Transverse colon (tissue), 4 donors: ENCODE results near the gene LAMA3. TPM values are rescaled to one million over a fixed set of nuclear protein-coding genes. Genes with fewer than 3 reads are reported as not detected.

Experiments
- DNase-seq: peaks from one replicate; pipeline ENCODE4 v3.0.0-alpha.2; 2019
- H3K27ac ChIP-seq, 4 donors: fragments of 200-600 bp; sonication (generic); 2 replicates each; pipeline ENCODE4 v1.5.1; 2016 to 2018; ENCODE audit warnings: inconsistent platforms in 4 of 4
- H3K27me3 ChIP-seq: fragments of 200-600 bp; sonication (generic); 2 replicates; pipeline ENCODE4 v1.5.1; 2017; ENCODE audit warnings: inconsistent platforms
- H3K36me3 ChIP-seq, 4 donors: fragments of 200-600 bp; sonication (generic); 2 replicates each; pipeline ENCODE4 v1.5.1; 2017 to 2019; ENCODE audit warnings: inconsistent platforms in 4 of 4
- H3K4me1 ChIP-seq, 4 donors: fragments of 200-600 bp; sonication (generic); 2 replicates each; pipeline ENCODE4 v1.5.1; 2017 to 2020; ENCODE audit warnings: inconsistent platforms in 4 of 4
- H3K4me3 ChIP-seq, 4 donors: fragments of 200-600 bp; sonication (generic); 1 replicate in 1 of 4; 2 replicates in 3 of 4; pipeline versions ENCODE4 v1.5.1 to v1.6.1; 2017 to 2019; ENCODE audit warnings: inconsistent platforms in 4 of 4
- H3K9me3 ChIP-seq, 2 donors: fragments of 200-600 bp; sonication (generic); 2 replicates each; pipeline ENCODE4 v1.5.1; 2017 to 2019; ENCODE audit warnings: inconsistent platforms in 2 of 2
- CTCF ChIP-seq, 5 experiments: fragments of 200-600 bp in 3 of 5; fragments of 450-650 bp in 2 of 5; sonication (generic) in 3 of 5; IDR thresholded peaks; 1 replicate in 2 of 5; 2 replicates in 3 of 5; pipeline ENCODE4 v1.5.1; 2016 to 2017; ENCODE audit warnings: antibody characterized with exemption in 5 of 5, inconsistent platforms in 3 of 5, mild to moderate bottlenecking in 2 of 5, moderate library complexity in 1 of 5
- EP300 ChIP-seq: sonication (generic); formaldehyde crosslinking; IDR thresholded peaks from one replicate; pipeline ENCODE4 v1.6.1; 2017; ENCODE audit warnings: antibody characterized with exemption, low read depth
- POLR2A ChIP-seq: fragments of 450-650 bp; IDR thresholded peaks from one replicate; pipeline ENCODE4 v1.6.1; 2016; ENCODE audit warnings: antibody characterized with exemption, mild to moderate bottlenecking, moderate library complexity
- POLR2AphosphoS5 ChIP-seq, 3 donors: sonication (generic); formaldehyde crosslinking; IDR thresholded peaks; one replicate each; pipeline ENCODE4 v1.6.1; 2016; ENCODE audit warnings: antibody characterized with exemption in 3 of 3
- WGBS, 2 donors: methylation state at CpG; one replicate each; pipeline ENCODE4 v1.1.5; 2018; ENCODE audit warnings: low coverage in 1 of 2; 5-methylcytosine and 5-hydroxymethylcytosine counted together
- in situ Hi-C, 4 donors: fragments of 200-750 bp; cut with MboI; loops; one replicate each; pipeline versions ENCODE4 v1.15.0 to v1.15.1; 2017; ENCODE audit warnings: low sequenced_read_pairs in 3 of 4, low pct_ligation_motif_present in 1 of 4, low pct_unique_long_range_greater_than_20kb in 1 of 4
- intact Hi-C: fragments of 100-400 bp; cut with DNase I; formaldehyde crosslinking; loops from one replicate; pipeline ENCODE4 v1.15.1; 2023; ENCODE audit warnings: low total_unique reads
- total RNA-seq, 4 donors: library from RNA; depleted of rRNA; stranded (reverse); fragments of >200 nt; gene quantifications; one replicate each; pipeline ENCODE4 v1.1.0, GENCODE V29; 2016

Gene LAMA3
- total RNA-seq, 4 donors from 2014 or later = 17.5 to 71.8 (median 47.4) TPM

- no peaks in the 10 kb centered on the region for H3K9me3 ChIP-seq
- in situ Hi-C loops (no loop called here), intact Hi-C loops (no loop called here)
- H3K27me3 ChIP-seq = no peaks in the 10 kb centered on the region
- H3K4me1 ChIP-seq = peaks cover 0 to 18% (median 8%) of the 10 kb centered on the region in 4 donors
- TF ChIP-seq POLR2AphosphoS5 (IDR thresholded peaks at IDR 0.05) (no peak), POLR2A (no peak), EP300 (no peak), CTCF (IDR thresholded peaks at IDR 0.05) (no peak)
- H3K27ac ChIP-seq = no peak overlapping the region
- 66 to 88% methylated on average over 4 to 7 of the region's 7 CpGs for WGBS, 2 donors
- H3K36me3 ChIP-seq = no peaks in the 10 kb centered on the region
- no peak overlapping the region for H3K4me3 ChIP-seq
- DNase-seq = no peak
These were observed 36.8 kb downstream of the LAMA3 start for GRCh38 chr18:23725827-23726661.

GRCh38 chr18:23727707-23728493, 38.6 kb downstream of the LAMA3 start:
- intact Hi-C loops (no loop called here), in situ Hi-C loops (no loop called here)
- Histone ChIP-seq H3K4me1 (peaks cover 0 to 10% (median 5%) of the 10 kb centered on the region in 4 donors), H3K27me3 (no peaks in the 10 kb centered on the region), H3K4me3 (no peak overlapping the region), H3K36me3 (no peaks in the 10 kb centered on the region), H3K9me3 (no peaks in the 10 kb centered on the region), H3K27ac (no peak overlapping the region)
- TF ChIP-seq POLR2AphosphoS5 (IDR thresholded peaks at IDR 0.05) = no peak
- no peak for TF ChIP-seq EP300
- no peak for TF ChIP-seq POLR2A
- TF ChIP-seq CTCF (IDR thresholded peaks at IDR 0.05) = no peak
- DNase-seq = no peak
- WGBS, 2 donors = 86 to 89% methylated on average over 3 to 6 of the region's 6 CpGs

GRCh38 chr18:23730857-23731256, 41.6 kb downstream of the LAMA3 start:
- intact Hi-C loops (no loop called here), in situ Hi-C loops (no loop called here)
- 34 to 43% methylated on average over 1 to 2 of the region's 2 CpGs for WGBS, 2 donors
- Histone ChIP-seq H3K9me3 (no peaks in the 10 kb centered on the region), H3K36me3 (no peaks in the 10 kb centered on the region), H3K4me3 (no peak overlapping the region), H3K27ac (no peak overlapping the region), H3K27me3 (no peaks in the 10 kb centered on the region), H3K4me1 (peaks cover 3 to 19% (median 11%) of the 10 kb centered on the region in 4 donors)
- no peak for TF ChIP-seq CTCF (IDR thresholded peaks at IDR 0.05)
- no peak for TF ChIP-seq EP300
- no peak for DNase-seq

- no peak for TF ChIP-seq CTCF (IDR thresholded peaks at IDR 0.05)
- in situ Hi-C loops (no loop called here), intact Hi-C loops (no loop called here)
- no peak overlapping the region for H3K4me3 ChIP-seq
- peaks cover 3 to 19% (median 11%) of the 10 kb centered on the region in 4 donors for H3K4me1 ChIP-seq
- H3K27ac ChIP-seq = no peak overlapping the region
- H3K36me3 ChIP-seq = no peaks in the 10 kb centered on the region
- H3K9me3 ChIP-seq = no peaks in the 10 kb centered on the region
- no peak for DNase-seq
- no peaks in the 10 kb centered on the region for H3K27me3 ChIP-seq
- WGBS, 2 donors = 70 to 88% methylated on average over 1 to 2 of the region's 2 CpGs
These were observed 42.6 kb downstream of the LAMA3 start for GRCh38 chr18:23731861-23732260.
